Activated naive CD8-positive, alpha-beta T cell treated with anti-CD3 and anti-CD28 coated beads, Interleukin-2, amount 50 U/mL, for 24 hours (primary cell): ENCODE results near the gene AWAT1.

ENCODE experiments used
- ATAC-seq: fragments of 150-1000 bp; cut with Tn5 transposase; one replicate; pipeline ENCODE4 v1.10.0; 2021
- DNase-seq: peaks from one replicate; pipeline ENCODE4 v3.0.0; 2021
- H3K27ac Mint-ChIP-seq: one replicate; pipeline ENCODE4 v1.8.0; 2021; ENCODE audit warnings: mild to moderate bottlenecking, mixed read lengths
- H3K27me3 Mint-ChIP-seq: one replicate; pipeline ENCODE4 v1.8.0; 2021; ENCODE audit warnings: mixed read lengths
- H3K36me3 Mint-ChIP-seq: one replicate; pipeline ENCODE4 v1.8.0; 2021; ENCODE audit warnings: low read depth, mixed read lengths
- H3K4me1 Mint-ChIP-seq: one replicate; pipeline ENCODE4 v1.8.0; 2021; ENCODE audit warnings: mixed read lengths
- H3K4me3 Mint-ChIP-seq: one replicate; pipeline ENCODE4 v1.8.0; 2021; ENCODE audit warnings: mild to moderate bottlenecking, moderate library complexity, mixed read lengths
- H3K9me3 Mint-ChIP-seq: one replicate; pipeline ENCODE4 v1.8.0; 2021; ENCODE audit warnings: mixed read lengths

Gene AWAT1

GRCh38 chrX:70289168-70289792, 54.8 kb downstream of the AWAT1 start:
- Mint-ChIP-seq H3K27me3 (no peaks in the 10 kb centered on the region), H3K9me3 (no peaks in the 10 kb centered on the region), H3K4me3 (peak overlapping the region; percentile 91), H3K36me3 (peaks cover 12% of the 10 kb centered on the region), H3K4me1 (peaks cover 19% of the 10 kb centered on the region), H3K27ac (peak overlapping the region; percentile 75)
- no peak for DNase-seq
- ATAC-seq = no peak
